GM12892 (cell line): Measurements from ENCODE around the gene IL2RA.
A peak's percentile ranks its signal among the peaks of the same experiment; 100 is the strongest.
"Not testable (repeated sequence)": the region's sequence is repeated elsewhere in the genome, so short reads cannot be mapped to it uniquely, and the experiment has no call there.

ENCODE experiments used
- DNase-seq: peaks from one replicate; pipeline ENCODE4 v3.0.0; 2011; ENCODE audit not compliant: insufficient read length
- FAIRE-seq: peaks from 2 replicates; lab custom pipeline; 2011; peaks lifted over from hg19 to GRCh38; lab: Jason Lieb, UNC
- POLR2A ChIP-seq: IDR thresholded peaks from 2 replicates; pipeline ENCODE4 v1.6.1; 2011; ENCODE audit warnings: low read depth, low read length, control low read depth
- POLR2AphosphoS5 ChIP-seq: IDR thresholded peaks from 2 replicates; pipeline ENCODE4 v1.6.1; 2011; ENCODE audit warnings: low read depth, low read length, control low read depth
- TAF1 ChIP-seq: IDR thresholded peaks from 2 replicates; pipeline ENCODE4 v1.6.1; 2011; ENCODE audit warnings: low read depth, mild to moderate bottlenecking, control low read depth, low read length, borderline replicate concordance

IL2RA gene

DNA sequence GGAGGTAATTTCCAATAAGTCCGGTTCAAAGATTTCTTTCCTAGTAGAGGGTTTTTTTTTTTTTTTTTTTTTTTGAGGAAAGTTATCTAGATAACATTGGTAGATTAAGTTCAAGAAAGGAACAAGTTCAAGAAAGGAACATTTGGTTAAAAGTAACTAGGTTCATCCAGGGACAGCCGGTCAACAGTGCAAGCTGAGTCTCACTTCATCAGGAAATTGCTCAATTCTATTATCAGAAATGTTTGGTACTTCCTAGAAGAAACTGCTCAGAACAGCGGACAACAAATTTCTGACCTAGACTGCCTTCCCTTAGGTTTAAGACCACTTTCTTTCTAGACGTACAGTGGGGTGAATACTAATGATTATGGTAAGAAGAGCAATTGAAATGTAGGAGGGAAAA lies 3.7 kb upstream of the IL2RA start:
- no peak for TF ChIP-seq POLR2A
- TF ChIP-seq POLR2AphosphoS5 = no peak
- TF ChIP-seq TAF1 = no peak
- DNase-seq (no peak), FAIRE-seq (no peak)

DNA sequence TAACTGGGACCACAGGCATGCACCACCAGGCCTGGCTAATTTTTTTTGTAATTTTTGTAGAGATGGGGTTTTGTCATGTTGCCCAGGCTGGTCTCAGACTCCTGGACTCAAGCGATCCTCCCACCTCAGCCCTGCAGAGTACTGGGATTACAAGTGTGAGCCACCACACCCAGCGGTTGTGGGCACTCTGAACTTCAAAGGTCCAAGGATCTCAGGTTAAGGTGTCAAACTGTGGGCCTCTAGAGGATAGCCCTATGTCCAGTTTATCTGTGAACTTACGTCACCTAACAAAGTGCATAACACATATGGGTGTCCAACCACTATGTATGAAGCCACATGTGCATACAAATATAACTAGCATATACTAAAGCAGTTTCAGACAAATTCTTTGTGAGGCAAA lies 3.2 kb upstream of the IL2RA start:
- FAIRE-seq (peak; percentile 74), DNase-seq (no peak)
- TF ChIP-seq POLR2AphosphoS5 = no peak
- no peak for TF ChIP-seq TAF1
- no peak for TF ChIP-seq POLR2A

GRCh38 chr10:6064726-6065125 lies 2.6 kb upstream of the IL2RA start:
- FAIRE-seq, DNase-seq: not testable (repeated sequence)

DNA sequence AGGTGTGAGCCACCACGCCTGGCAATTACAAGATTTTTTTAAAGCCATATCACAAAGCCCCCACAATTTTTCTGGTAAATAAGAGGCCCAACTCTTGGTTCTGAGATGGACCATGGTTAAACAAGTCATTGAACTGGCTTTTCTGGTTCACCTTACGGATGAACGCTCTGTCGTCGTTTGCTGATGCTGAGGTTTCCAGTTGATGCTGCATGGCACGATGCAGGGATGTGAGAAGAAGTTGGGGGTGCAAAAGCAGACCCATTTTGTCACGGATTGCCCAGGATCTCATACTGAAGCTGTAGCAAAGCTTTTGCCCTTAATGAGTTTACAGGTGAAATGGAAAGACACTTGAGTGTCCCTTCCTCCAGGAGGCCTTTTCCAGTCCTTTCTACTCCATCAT lies 2.0 kb upstream of the IL2RA start:
- FAIRE-seq = no peak
- DNase-seq = no peak
- TF ChIP-seq POLR2AphosphoS5 = no peak
- TF ChIP-seq POLR2A = no peak
- no peak for TF ChIP-seq TAF1

DNA sequence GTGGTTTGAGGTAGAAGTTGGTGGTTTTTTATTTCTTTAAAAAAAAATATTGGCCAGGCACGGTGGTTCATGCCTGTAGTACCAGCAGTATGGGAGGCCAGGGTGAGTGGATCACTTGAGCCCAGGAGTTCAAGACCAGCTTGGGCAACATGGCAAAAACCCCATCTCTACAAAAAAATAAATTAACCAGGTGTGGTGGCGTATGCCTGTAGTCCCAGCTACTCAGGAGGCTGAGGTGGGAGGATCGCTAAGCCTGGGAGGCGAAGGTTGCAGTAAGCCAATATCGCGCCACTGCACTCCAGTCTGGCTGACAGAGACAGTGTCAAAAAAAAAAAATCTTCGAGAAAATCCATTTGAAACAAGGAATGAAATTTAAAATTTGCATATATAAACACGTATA lies 1.1 kb downstream of the IL2RA start:
- no peak for FAIRE-seq
- no peak for DNase-seq
- TF ChIP-seq POLR2A (no peak), POLR2AphosphoS5 (no peak), TAF1 (no peak)

- TF ChIP-seq TAF1 (no peak), POLR2A (no peak), POLR2AphosphoS5 (no peak)
- FAIRE-seq (no peak), DNase-seq (no peak)
Observed at GRCh38 chr10:6059506-6059905, 2.7 kb downstream of the IL2RA start.

GRCh38 chr10:6058682-6059475 lies 3.3 kb downstream of the IL2RA start:
- peak; percentile 78 for FAIRE-seq

DNA sequence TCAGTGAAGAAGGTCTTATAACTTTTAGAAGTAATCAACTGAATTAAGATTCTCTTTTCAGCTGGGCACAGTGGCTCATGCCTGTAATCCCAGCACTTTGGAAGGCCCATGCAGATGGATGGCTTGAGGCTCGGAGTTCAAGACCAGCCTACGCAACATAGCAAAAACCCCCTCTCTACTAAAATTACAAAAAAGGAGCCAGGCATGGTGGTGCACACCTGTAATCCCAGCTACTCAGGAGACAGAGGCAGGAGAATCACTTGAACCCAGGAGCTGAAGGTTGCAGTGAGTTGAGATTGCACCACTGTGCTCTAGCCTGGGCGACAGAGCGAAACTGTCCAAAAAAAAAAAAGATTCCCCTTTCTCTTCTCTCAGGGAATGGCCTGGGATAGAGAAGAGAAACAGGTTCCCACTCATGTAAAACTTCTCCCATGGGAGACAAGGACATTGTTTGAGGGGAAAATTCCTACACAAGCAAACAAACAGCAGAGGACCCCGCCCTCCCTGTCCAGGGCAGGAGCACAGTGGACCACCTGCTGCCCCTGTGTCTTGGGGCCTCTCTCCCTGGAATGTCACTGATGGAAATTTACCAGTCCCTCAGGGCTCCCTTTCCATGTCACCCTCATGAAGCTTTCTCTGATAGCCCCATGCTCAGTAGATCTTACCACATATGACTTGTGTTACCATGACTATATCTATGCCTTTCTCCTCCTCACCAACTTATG lies 5.6 kb downstream of the IL2RA start:
- TF ChIP-seq TAF1 = no peak
- TF ChIP-seq POLR2AphosphoS5 = no peak
- no peak for TF ChIP-seq POLR2A
- no peak for DNase-seq
- peak; percentile 81 for FAIRE-seq

More at GRCh38 chr10:6058682-6059475, 3.3 kb downstream of the IL2RA start:
- DNase-seq = no peak
- no peak for TF ChIP-seq POLR2AphosphoS5
- no peak for TF ChIP-seq TAF1
- no peak for TF ChIP-seq POLR2A

GRCh38 chr10:6055929-6056328 lies 6.2 kb downstream of the IL2RA start:
- FAIRE-seq = no peak
- no peak for DNase-seq
- TF ChIP-seq TAF1 (no peak), POLR2A (no peak), POLR2AphosphoS5 (no peak)

DNA sequence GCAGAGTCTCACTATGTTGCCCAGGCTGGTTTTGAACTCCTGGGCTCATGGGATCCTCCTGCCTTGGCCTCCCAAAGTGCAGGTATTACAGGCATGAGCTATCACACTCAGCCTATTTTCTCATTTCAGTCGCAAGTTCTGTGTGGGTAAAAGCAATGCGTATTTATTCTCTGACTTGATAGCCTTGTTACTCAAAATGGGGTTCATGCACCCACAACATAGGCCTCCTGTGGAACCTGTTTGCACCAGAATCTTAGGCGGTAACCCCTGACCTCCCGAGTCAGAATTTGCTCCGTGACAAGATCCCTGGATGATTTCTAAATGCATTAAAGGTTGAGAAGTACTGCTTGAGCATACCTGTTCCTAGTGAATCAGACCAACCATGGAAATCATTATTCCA lies 7.3 kb downstream of the IL2RA start:
- FAIRE-seq = no peak
- no peak for TF ChIP-seq POLR2AphosphoS5
- no peak for TF ChIP-seq TAF1
- no peak for TF ChIP-seq POLR2A
- DNase-seq = no peak

- TF ChIP-seq TAF1 (no peak), POLR2AphosphoS5 (no peak), POLR2A (no peak)
- DNase-seq = no peak
- peak; percentile 92 for FAIRE-seq
Observed at GRCh38 chr10:6053816-6054631, 8.1 kb downstream of the IL2RA start.

DNA sequence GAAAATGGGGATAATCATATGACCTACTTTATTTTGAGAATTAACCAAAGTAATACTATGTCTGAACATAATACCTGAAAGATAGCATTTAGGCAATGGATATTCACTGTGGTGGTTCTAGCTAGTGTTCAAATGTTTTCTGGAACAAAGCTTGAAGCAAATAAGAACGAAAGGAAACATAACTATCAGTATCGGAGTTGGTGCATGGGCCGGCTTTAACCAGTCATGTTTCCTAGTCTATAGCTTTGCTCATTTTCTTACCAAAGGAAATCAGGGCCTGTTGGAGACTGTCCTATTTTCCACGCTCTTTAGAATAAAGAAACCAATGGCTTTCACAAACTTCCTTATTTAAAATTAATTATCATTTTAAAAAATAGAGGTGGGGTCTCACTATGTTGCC lies 8.9 kb downstream of the IL2RA start:
- no peak for TF ChIP-seq TAF1
- TF ChIP-seq POLR2A = no peak
- no peak for TF ChIP-seq POLR2AphosphoS5
- DNase-seq = no peak
- no peak for FAIRE-seq
